Urinary bladder (tissue), 4 donors: ENCODE data around the gene ESYT3. TPM values are rescaled to one million over a fixed set of nuclear protein-coding genes. Genes with fewer than 3 reads are reported as not detected.
"Not testable (repeated sequence)": the region's sequence is repeated elsewhere in the genome, so short reads cannot be mapped to it uniquely, and the experiment has no call there.

Experiments used
- DNase-seq: peaks from one replicate; pipeline ENCODE4 v3.0.0-alpha.2; 2015; ENCODE audit errors: extremely low spot score
- H3K27ac ChIP-seq: one replicate; pipeline ENCODE4 v1.5.1; 2013; ENCODE audit warnings: low read depth, mild to moderate bottlenecking, moderate library complexity
- H3K36me3 ChIP-seq: one replicate; pipeline ENCODE4 v1.6.1; 2013; ENCODE audit warnings: mild to moderate bottlenecking, moderate library complexity; ENCODE audit not compliant: insufficient read depth
- H3K4me1 ChIP-seq: one replicate; pipeline ENCODE4 v1.6.1; 2013; ENCODE audit warnings: mild to moderate bottlenecking, moderate library complexity; ENCODE audit not compliant: insufficient read depth
- H3K4me3 ChIP-seq: one replicate; pipeline ENCODE4 v1.5.1; 2013; ENCODE audit warnings: low read depth, low read length
- WGBS: extraction: QIAGEN DNeasy Blood & Tissue Kit; methylation state at CpG from one replicate; pipeline ENCODE4 v1.1.7; 2013; 5-methylcytosine and 5-hydroxymethylcytosine counted together
- polyA plus RNA-seq: library from polyadenylated mRNA; stranded (reverse); fragments of 200-250 nt; gene quantifications from one replicate; pipeline ENCODE4 v1.2.3, GENCODE V29; 2013
- total RNA-seq: library from RNA; depleted of rRNA; stranded (reverse); fragments of >200 nt; gene quantifications from one replicate; pipeline ENCODE4 v1.2.3, GENCODE V29; 2014
- donor health status: healthy with polysubstance abuse.
- donor health status: healthy.

ESYT3 gene
- total and polyA plus RNA-seq, 2 donors = 2.4 to 3.2 TPM

DNA sequence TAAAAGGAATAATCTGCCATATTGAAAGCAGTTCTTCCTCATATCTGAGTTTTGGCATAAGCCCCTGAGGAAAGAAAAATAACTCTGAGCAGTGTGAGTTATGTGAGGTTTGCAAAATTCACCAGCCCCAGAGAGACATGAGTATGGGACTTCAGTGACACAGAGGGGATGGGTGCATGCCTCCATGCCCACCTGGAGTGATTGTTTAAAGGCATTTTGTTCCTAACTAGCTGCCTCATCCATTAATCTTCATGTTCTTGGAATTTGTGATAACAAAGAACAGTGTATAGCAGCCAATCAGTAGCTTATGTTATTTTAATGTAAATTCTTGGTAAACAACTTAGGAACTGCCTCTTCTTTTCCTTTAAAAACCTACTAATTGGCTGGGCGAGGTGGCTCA lies 11.1 kb upstream of the ESYT3 start:
- 85% methylated on average over 1 of the region's 1 CpG for WGBS
- Histone ChIP-seq H3K36me3 (no peaks in the 10 kb centered on the region), H3K4me3 (no peak overlapping the region), H3K27ac (no peak overlapping the region), H3K4me1 (no peaks in the 10 kb centered on the region)
- no peak for DNase-seq

DNA sequence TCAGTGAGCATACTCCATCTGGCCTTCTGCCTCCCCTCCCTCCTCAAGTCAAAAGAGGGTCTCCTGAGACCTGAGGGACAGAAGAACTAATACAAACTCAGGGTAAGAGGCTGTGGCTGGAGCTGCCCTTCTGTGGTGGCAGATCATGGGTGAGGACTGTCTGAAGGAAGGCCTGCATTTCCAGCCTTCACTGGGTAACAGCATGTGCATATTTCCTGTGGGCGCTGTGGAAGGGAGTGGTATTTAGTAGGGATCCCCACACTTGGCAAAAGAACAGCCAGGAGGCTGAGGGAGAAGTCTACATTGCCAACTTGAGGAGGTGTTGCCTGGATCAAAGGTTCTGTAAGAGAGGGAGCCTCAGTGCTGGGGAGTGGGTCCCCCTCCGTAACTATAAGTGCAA lies 10.1 kb upstream of the ESYT3 start:
- Histone ChIP-seq H3K27ac (no peak overlapping the region), H3K4me3 (no peak overlapping the region), H3K36me3 (no peaks in the 10 kb centered on the region), H3K4me1 (no peaks in the 10 kb centered on the region)
- 98% methylated on average over 2 of the region's 2 CpGs for WGBS
- DNase-seq = no peak

DNA sequence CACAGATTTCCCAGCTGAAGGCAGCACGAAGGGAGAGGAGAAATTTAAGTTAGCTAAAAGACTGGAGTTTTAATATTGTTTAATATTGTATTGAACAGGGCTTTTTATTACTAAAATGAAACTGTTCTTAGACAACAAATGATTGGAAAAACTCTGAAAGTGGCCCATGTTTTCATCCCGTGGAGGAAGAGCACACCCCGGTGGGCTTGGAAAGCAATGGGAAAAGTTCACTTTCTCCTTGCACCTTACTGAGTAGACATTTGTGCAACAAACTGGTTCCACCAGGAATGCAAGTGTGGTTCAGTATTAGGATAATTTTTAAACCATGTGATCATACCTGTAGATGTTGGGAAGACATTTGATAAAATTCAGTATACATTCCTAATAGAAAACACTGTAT lies 8.2 kb upstream of the ESYT3 start:
- Histone ChIP-seq H3K36me3 (no peaks in the 10 kb centered on the region), H3K4me1 (no peaks in the 10 kb centered on the region), H3K4me3 (no peak overlapping the region), H3K27ac (no peak overlapping the region)
- DNase-seq = peak; percentile 15
- WGBS = 59% methylated on average over 3 of the region's 3 CpGs

DNA sequence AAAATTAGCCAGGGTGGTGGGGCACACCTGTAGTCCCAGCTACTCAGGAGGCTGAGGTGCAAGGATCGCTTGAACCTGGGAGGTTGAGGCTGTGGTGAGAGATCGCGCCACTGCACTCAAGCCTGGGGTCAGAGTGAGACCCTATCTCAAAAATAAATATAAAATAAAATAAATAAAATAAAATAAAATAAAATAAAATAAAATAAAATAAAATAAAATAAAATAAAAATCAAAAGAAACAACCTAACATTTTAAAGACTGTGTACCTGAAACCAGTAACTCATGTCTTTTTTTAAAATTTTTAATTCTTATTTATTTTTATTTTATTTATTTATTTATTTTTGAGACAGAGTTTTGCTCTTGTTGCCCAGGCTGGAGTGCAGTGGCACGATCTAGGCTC lies 7.7 kb upstream of the ESYT3 start:
- H3K36me3 ChIP-seq, DNase-seq, H3K27ac ChIP-seq, H3K4me1 ChIP-seq, H3K4me3 ChIP-seq: not testable (repeated sequence)
- 95% methylated on average over 4 of the region's 4 CpGs for WGBS

DNA sequence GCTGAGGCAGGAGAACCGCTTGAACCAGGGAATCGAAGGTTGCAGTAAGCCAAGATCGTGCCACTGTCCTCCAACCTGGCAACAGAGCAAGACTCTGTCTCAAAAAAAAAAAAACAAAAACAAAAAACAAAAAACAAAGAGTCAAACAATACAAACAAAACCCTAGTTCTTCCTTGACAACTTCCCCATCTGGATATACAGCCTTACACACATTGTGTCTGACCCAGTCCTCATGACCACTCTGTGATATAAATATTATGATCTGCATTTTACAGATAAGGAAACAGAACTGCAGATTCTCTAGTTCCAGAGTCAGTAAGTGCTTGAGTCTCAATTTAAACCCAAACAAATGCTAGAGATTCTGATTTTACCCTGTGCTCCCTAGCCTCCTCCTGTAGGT lies 4.8 kb upstream of the ESYT3 start:
- Histone ChIP-seq H3K4me1 (no peaks in the 10 kb centered on the region), H3K36me3 (no peaks in the 10 kb centered on the region), H3K4me3 (no peak overlapping the region), H3K27ac (no peak overlapping the region)
- DNase-seq = no peak
- 91% methylated on average over 3 of the region's 3 CpGs for WGBS

DNA sequence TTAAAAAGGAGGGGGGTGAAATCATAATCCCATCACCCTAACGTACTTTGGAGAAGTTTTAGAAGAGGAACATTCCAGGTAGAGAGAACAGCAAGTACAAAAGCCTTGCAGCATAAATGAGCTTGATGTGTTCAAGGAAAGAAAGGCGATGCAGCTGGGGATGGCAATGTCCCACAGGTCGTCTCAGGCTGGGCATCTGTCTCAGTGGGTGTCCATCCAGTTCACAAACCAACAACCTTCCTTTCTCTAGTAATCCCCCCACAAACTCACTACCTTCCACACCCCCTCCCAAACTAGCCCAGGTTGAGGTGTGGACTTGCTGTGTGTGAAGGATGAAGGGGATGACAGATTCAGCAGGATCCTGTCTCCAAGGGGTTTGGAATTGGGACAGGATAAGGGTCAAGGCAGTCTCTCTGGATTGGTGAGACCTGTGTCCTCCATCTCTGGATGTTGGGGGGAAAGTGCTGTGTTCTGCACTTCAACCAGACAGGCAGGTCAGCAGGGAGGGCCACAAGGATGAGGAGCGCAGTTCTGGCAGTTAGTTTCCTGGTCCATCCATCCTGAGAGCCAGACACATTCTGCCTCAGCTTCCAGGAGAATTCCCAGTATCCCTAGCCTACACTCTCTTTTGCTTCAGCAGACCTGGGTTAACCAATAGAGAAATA lies 1.7 kb upstream of the ESYT3 start:
- Histone ChIP-seq H3K4me3 (no peak overlapping the region), H3K4me1 (no peaks in the 10 kb centered on the region), H3K36me3 (no peaks in the 10 kb centered on the region), H3K27ac (no peak overlapping the region)
- DNase-seq = no peak
- WGBS = 85% methylated on average over 4 of the region's 4 CpGs

DNA sequence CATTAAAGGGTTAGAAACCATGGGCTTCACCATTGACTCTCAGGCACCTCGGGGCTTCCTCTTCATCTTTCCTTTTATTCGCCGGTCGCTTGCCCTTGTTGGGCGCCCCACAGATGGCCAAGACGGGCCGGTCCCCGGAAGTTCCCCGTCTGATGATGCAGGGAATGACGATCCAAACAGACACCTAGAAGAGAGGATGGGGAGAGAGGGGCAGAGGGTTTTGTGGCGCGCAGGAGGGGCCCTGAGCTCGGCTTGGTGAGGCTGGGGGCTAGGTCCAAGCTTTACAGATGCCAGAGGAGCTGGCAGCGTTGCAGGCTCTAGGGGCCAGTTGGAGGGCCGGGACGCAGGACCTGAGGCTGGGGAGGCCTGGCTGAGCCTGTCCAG lies 532 bp upstream of the ESYT3 start:
- no peak overlapping the region for H3K27ac ChIP-seq
- H3K4me3 ChIP-seq = peak overlapping the region; percentile 46
- no peaks in the 10 kb centered on the region for H3K4me1 ChIP-seq
- no peak for DNase-seq
- 33% methylated on average over 16 of the region's 16 CpGs for WGBS
- H3K36me3 ChIP-seq = no peaks in the 10 kb centered on the region

DNA sequence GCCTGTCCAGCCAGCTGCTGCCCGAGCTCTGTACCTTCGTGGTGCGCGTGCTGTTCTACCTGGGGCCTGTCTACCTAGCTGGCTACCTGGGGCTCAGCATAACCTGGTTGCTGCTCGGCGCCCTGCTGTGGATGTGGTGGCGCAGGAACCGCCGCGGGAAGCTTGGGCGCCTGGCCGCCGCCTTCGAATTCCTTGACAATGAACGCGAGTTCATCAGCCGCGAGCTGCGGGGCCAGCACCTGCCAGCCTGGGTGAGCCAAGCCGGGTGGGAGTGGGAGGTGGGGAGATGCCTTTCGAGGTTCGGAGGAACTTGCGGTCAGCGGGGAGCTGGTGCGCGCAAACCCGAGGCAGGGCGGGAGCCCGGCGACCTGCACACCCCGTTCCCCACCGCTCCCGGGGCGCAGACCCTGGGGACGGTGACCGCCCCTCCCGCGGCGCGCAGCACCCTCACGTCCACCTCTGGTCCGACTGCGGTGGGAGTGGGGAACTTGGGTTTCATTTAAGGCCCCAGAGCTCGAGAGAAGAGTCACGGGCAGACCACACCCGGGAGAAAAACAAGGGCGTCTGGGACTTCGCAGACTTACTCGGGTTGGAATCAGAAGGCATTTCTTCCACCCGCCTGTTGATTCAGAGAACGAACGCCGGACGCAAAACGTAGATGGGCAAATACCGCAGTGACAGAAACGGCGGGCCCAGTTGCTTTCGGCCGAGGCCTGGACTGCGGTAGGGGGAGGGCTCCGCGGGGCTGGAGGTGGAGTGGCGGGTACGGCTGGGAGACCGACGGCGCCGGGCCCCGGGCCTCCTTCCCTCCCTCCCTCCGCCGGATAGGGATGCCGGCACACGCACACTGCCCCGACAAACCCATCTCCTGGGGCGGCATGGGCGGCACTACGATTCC lies 708 bp downstream of the ESYT3 start:
- Histone ChIP-seq H3K27ac (no peak overlapping the region), H3K4me1 (no peaks in the 10 kb centered on the region), H3K36me3 (no peaks in the 10 kb centered on the region), H3K4me3 (peak overlapping the region; percentile 46)
- DNase-seq = no peak
- WGBS = 3% methylated on average over 78 of the region's 78 CpGs

DNA sequence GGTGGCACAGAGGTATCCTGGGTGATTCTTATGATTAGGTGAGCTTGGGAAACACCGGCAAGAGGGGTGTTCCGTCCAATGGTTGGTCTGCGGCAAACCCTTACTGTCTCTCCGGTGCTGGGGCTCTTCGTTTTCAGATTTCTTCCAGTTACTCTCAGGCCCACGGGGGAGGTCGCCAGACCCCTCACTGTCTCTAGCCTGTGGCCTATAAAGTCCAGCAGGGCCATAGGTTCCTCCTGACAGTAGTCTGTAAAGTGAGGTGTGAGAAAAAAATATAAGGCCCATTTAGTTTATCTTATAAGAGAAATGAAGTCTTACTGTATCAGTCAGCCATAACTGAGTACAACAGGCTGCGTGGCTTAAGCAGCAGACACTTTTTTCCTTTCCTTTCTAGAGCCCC lies 1.4 kb downstream of the ESYT3 start:
- no peaks in the 10 kb centered on the region for H3K4me1 ChIP-seq
- WGBS = 77% methylated on average over 8 of the region's 8 CpGs
- DNase-seq = no peak
- H3K27ac ChIP-seq = no peak overlapping the region
- H3K36me3 ChIP-seq = no peaks in the 10 kb centered on the region
- H3K4me3 ChIP-seq = no peak overlapping the region

DNA sequence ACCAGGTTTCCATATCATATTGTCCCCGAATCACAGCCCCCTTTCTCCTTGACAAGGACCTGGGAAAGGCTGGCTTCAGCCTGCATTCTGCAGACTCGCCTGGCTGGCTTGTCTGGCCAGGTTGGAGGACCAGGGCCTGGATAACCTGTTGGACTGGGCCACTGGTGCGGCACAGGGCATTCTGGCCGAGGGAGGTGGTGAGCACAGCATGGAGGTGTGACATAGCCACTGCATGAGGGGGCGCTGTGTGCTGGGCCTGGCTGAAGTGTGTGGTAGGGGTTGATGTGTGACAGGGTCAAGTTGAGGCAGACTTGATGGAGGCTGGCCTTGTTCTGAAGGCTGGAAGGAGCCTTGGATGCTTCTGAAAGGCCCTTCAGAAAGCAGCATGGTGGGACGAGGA lies 2.9 kb downstream of the ESYT3 start:
- no peak for DNase-seq
- Histone ChIP-seq H3K4me1 (no peaks in the 10 kb centered on the region), H3K27ac (no peak overlapping the region), H3K36me3 (no peaks in the 10 kb centered on the region), H3K4me3 (no peak overlapping the region)
- WGBS = 96% methylated on average over 6 of the region's 6 CpGs

DNA sequence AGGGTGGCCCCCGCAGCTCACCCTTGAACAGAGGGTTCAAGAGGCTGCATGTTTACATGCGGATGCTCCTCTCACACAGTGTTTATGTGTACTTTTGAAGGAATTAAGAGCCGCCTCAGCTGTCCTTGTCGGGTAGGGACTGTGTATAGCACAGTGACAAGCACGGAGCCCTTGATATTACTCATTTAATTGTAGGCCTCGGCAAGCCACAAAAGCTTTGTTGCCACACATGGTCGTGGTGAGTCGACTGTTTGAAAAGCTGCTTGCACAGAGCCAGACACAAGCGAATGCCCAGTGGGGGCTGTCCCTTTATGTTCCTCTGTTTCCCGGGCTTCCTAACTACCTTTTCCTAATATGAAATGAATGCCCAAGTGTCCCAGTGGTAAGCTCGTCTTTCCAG lies 4.5 kb downstream of the ESYT3 start:
- DNase-seq = no peak
- WGBS = 72% methylated on average over 11 of the region's 11 CpGs
- no peak overlapping the region for H3K27ac ChIP-seq
- H3K4me1 ChIP-seq = no peaks in the 10 kb centered on the region
- H3K4me3 ChIP-seq = no peak overlapping the region
- H3K36me3 ChIP-seq = no peaks in the 10 kb centered on the region

DNA sequence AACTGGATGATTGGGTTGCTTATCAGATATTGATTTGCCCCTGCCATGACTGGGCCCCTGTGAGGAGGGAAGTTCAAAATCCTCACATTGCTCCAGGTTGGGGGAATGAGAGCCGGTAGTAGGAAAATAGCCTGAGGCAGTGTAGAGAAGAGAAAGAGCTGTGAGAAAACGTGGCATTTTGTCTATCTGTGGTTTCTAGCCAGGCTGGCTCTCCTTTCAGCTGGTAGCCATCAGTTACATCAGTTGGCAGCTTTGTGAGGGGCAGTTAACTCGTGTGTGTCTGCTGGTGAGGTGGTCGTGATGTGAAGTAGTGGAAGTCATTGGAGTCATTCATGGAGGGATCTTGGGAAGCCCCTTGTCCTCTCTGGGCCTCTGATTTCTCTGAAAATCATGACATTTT lies 5.2 kb downstream of the ESYT3 start:
- H3K27ac ChIP-seq = no peak overlapping the region
- no peaks in the 10 kb centered on the region for H3K36me3 ChIP-seq
- WGBS = 65% methylated on average over 4 of the region's 4 CpGs
- H3K4me3 ChIP-seq = no peak overlapping the region
- no peak for DNase-seq
- H3K4me1 ChIP-seq = no peaks in the 10 kb centered on the region

DNA sequence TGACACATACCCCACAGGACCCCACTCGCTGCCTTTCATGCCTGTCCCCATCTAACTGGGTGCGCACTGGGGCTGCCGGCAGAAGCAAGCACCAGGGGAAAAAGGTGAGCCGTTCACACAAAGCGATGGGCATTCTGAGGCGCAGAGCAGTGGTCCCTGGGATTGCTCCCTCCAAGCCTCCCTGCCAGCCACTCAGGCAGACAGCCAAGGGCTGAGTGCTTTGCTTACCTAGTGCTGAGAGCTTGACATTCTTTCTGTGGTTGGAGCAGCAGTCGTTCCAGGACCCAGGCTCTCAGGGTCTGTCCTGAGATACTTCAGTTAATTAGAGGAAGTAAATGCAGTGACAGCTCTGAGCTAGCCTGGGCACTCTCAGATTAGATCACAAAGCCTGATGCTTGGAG lies 5.7 kb downstream of the ESYT3 start:
- WGBS = 70% methylated on average over 7 of the region's 7 CpGs
- DNase-seq = no peak
- Histone ChIP-seq H3K36me3 (no peaks in the 10 kb centered on the region), H3K4me1 (no peaks in the 10 kb centered on the region), H3K4me3 (no peak overlapping the region), H3K27ac (no peak overlapping the region)

DNA sequence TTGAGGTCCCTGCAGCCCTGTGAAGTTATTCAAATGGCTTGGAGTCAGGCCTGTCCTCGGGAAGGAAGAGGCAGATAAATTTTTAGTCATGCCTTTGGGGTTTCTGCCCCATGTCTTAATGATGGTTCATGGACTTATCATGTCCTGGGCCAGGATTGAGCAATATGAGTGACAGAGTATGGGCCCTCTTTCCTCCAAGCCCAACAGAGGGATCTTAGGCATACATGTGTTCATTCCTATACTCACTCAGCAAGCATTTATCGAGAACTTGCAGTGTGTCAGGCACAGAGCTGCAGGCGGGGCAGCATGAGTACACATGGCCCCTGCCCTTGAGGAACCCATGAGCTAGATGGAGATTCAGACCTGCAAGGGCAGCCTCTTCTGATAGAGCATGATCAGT lies 6.2 kb downstream of the ESYT3 start:
- Histone ChIP-seq H3K4me1 (no peaks in the 10 kb centered on the region), H3K36me3 (no peaks in the 10 kb centered on the region), H3K27ac (no peak overlapping the region), H3K4me3 (no peak overlapping the region)
- WGBS = 73% methylated on average over 3 of the region's 3 CpGs
- DNase-seq = no peak
